OCI-LY7 (cell line): ENCODE results near the gene UVRAG. TPM values are rescaled to one million over a fixed set of nuclear protein-coding genes. Genes with fewer than 3 reads are reported as not detected.

ENCODE experiments used
- BruUV-seq: library from RNA; stranded (reverse); fragments of 400-500 nt; replicated peaks from 2 replicates; lab custom pipeline; 2021; lab: Mats Ljungman, UMichigan
- CTCF ChIA-PET: fragments of 300-600 bp; sonication (Branson Sonifier 250); formaldehyde crosslinking; loops from one replicate; lab custom pipeline; 2022; ENCODE audit warnings: antibody characterized with exemption; ENCODE audit not compliant: unreplicated experiment; lab: Charles Lee
- POLR2A ChIA-PET: fragments of 300-600 bp; sonication (Branson Sonifier 250); formaldehyde crosslinking; loops from one replicate; lab custom pipeline; 2022; ENCODE audit warnings: antibody characterized with exemption; lab: Charles Lee
- DNase-seq: peaks from one replicate; pipeline ENCODE4 v3.0.0-alpha.2; 2015; ENCODE audit warnings: low spot score
- H2AFZ ChIP-seq: fragments of 200-600 bp; sonication (generic), shearing (Covaris generic); 2 replicates; pipeline ENCODE4 v1.6.1; 2014; ENCODE audit warnings: mild to moderate bottlenecking, antibody characterized with exemption, low read length, moderate library complexity
- H3K27ac ChIP-seq: fragments of 200-600 bp; sonication (generic); 2 replicates; pipeline ENCODE4 v1.5.1; 2014; ENCODE audit warnings: mixed run types, low read depth, mild to moderate bottlenecking, moderate library complexity, low read length, inconsistent platforms; ENCODE audit not compliant: poor library complexity, severe bottlenecking
- H3K36me3 ChIP-seq: fragments of 200-600 bp; sonication (generic); 2 replicates; pipeline ENCODE4 v1.6.1; 2014; ENCODE audit warnings: mild to moderate bottlenecking, antibody characterized with exemption, low read length, moderate library complexity, mixed read lengths; ENCODE audit not compliant: insufficient read depth
- H3K4me1 ChIP-seq: fragments of 200-600 bp; sonication (generic); 2 replicates; pipeline ENCODE4 v1.5.1; 2014; ENCODE audit warnings: mild to moderate bottlenecking, low read length; ENCODE audit not compliant: insufficient read depth, poor library complexity, severe bottlenecking
- H3K4me2 ChIP-seq: fragments of 200-600 bp; sonication (generic); 2 replicates; pipeline ENCODE4 v1.6.1; 2014; ENCODE audit warnings: mild to moderate bottlenecking, low read length
- H3K4me3 ChIP-seq: fragments of 200-600 bp; sonication (generic); 2 replicates; pipeline ENCODE4 v1.5.1; 2014; ENCODE audit warnings: mild to moderate bottlenecking, low read depth, low read length; ENCODE audit not compliant: poor library complexity, severe bottlenecking
- H3K79me2 ChIP-seq: fragments of 200-600 bp; sonication (generic); 2 replicates; pipeline ENCODE4 v1.6.1; 2016; ENCODE audit warnings: low read depth, mild to moderate bottlenecking, low read length, moderate library complexity, mixed read lengths; ENCODE audit not compliant: insufficient read depth
- H3K9me2 ChIP-seq: fragments of 200-600 bp; sonication (generic); 2 replicates; pipeline ENCODE4 v1.6.1; 2016; ENCODE audit warnings: mild to moderate bottlenecking, low read length, mixed read lengths; ENCODE audit not compliant: insufficient read depth
- H3K9me3 ChIP-seq: fragments of 200-600 bp; sonication (generic); 2 replicates; pipeline ENCODE4 v1.6.1; 2014; ENCODE audit warnings: mild to moderate bottlenecking, mixed run types, low read length, mixed read lengths
- H4K20me1 ChIP-seq: fragments of 200-600 bp; sonication (generic); 2 replicates; pipeline ENCODE4 v1.6.1; 2014; ENCODE audit warnings: mild to moderate bottlenecking, antibody characterized with exemption, low read length, moderate library complexity, mixed read lengths; ENCODE audit not compliant: insufficient read depth
- CTCF ChIP-seq: fragments of 200-600 bp; sonication (generic); conservative IDR thresholded peaks from 2 replicates; pipeline ENCODE4 v1.5.1; 2014; ENCODE audit warnings: mild to moderate bottlenecking, antibody characterized with exemption, low read length, moderate library complexity, mixed read lengths
- EZH2phosphoT487 ChIP-seq: fragments of 200-600 bp; sonication (generic); IDR thresholded peaks from 2 replicates; pipeline ENCODE4 v1.6.1; 2018; ENCODE audit warnings: low read depth, borderline replicate concordance, mild to moderate bottlenecking, mixed run types, antibody characterized with exemption, low read length, moderate library complexity, mixed read lengths
- intact Hi-C: fragments of 100-400 bp; cut with micrococcal nuclease; formaldehyde crosslinking; loops from one replicate; pipeline ENCODE4 v1.10.0; 2022; ENCODE audit not compliant: unreplicated experiment
- total RNA-seq, 2 experiments: library from RNA; depleted of rRNA in 1 of 2; stranded (reverse); fragments of >200 nt in 1 of 2; shearing (Covaris generic) in 1 of 2; gene quantifications; 2 replicates each; pipeline ENCODE4 v1.2.3, GENCODE V29; 2014 to 2022

UVRAG gene
- total RNA-seq, 2 experiments from 2014 or later, result 43.7 to 73.3 TPM

- POLR2A ChIA-PET, result interaction anchor here (1.2 kb wide), 1 partner anchor 14 kb away, joined by 7 read pairs; no protein-coding TSS in a partner anchor
- no peaks in the 10 kb centered on the region for H3K4me1 ChIP-seq
- H3K4me3 ChIP-seq, result no peak overlapping the region
- H4K20me1 ChIP-seq, result 0 out of 2 replicates have a peak, but pooled peaks cover 8% of the 10 kb centered on the region
- H3K27ac ChIP-seq, result no peak overlapping the region
- CTCF ChIA-PET, result no interaction called here
- no peaks in the 10 kb centered on the region for H3K9me2 ChIP-seq
- H3K79me2 ChIP-seq, result peaks cover 83% of the 10 kb centered on the region
- DNase-seq, result no peak
- intact Hi-C loops, result no loop called here
- TF ChIP-seq CTCF, result no peak
- no peak for TF ChIP-seq EZH2phosphoT487
- H3K9me3 ChIP-seq, result peaks cover 5% of the 10 kb centered on the region; the same call in 1 of the 2 replicates
- no TSS peak for BruUV-seq
- H3K4me2 ChIP-seq, result no peak overlapping the region
- H3K36me3 ChIP-seq, result peaks cover 76% of the 10 kb centered on the region
- no peak overlapping the region for H2AFZ ChIP-seq
These were observed 39.0 kb downstream of the UVRAG start for GRCh38 chr11:75853971-75854370.

GRCh38 chr11:75855206-75855605 is 40.2 kb downstream of the UVRAG start:
- intact Hi-C loops, result no loop called here
- TF ChIP-seq CTCF (no peak), EZH2phosphoT487 (no peak)

GRCh38 chr11:75856912-75857311 is 41.9 kb downstream of the UVRAG start:
- intact Hi-C loops, result no loop called here
- no peak overlapping the region for H3K4me3 ChIP-seq
- no TSS peak for BruUV-seq
- no peak overlapping the region for H3K4me2 ChIP-seq
- peaks cover 5% of the 10 kb centered on the region; the same call in 1 of the 2 replicates for H3K9me3 ChIP-seq
- H4K20me1 ChIP-seq, result no peaks in the 10 kb centered on the region
- ChIA-PET CTCF (no interaction called here), POLR2A (interaction anchor here (1.0 to 1.8 kb wide), 2 partner anchors 10 to 33 kb away, joined by 4 to 9 read pairs; no protein-coding TSS in a partner anchor)
- DNase-seq, result no peak
- H3K27ac ChIP-seq, result no peak overlapping the region
- peaks cover 88% of the 10 kb centered on the region for H3K36me3 ChIP-seq
- H3K9me2 ChIP-seq, result no peaks in the 10 kb centered on the region
- H2AFZ ChIP-seq, result no peak overlapping the region
- H3K79me2 ChIP-seq, result peaks cover 84% of the 10 kb centered on the region
- no peak for TF ChIP-seq CTCF
- TF ChIP-seq EZH2phosphoT487, result no peak
- H3K4me1 ChIP-seq, result no peaks in the 10 kb centered on the region

More at GRCh38 chr11:75855206-75855605, 40.2 kb downstream of the UVRAG start:
- H3K79me2 ChIP-seq, result peaks cover 85% of the 10 kb centered on the region
- peaks cover 79% of the 10 kb centered on the region for H3K36me3 ChIP-seq
- H4K20me1 ChIP-seq, result 0 out of 2 replicates have a peak, but pooled peaks cover 8% of the 10 kb centered on the region
- H3K4me1 ChIP-seq, result no peaks in the 10 kb centered on the region
- ChIA-PET POLR2A (interaction anchor here (1.8 kb wide), 1 partner anchor 12 kb away, joined by 9 read pairs; no protein-coding TSS in a partner anchor), CTCF (no interaction called here)
- no peak for DNase-seq
- no peaks in the 10 kb centered on the region for H3K9me2 ChIP-seq
- H3K27ac ChIP-seq, result no peak overlapping the region
- BruUV-seq, result no TSS peak
- H3K4me3 ChIP-seq, result no peak overlapping the region
- peaks cover 5% of the 10 kb centered on the region; the same call in 1 of the 2 replicates for H3K9me3 ChIP-seq
- no peak overlapping the region for H3K4me2 ChIP-seq
- no peak overlapping the region for H2AFZ ChIP-seq
